Measurements from ENCODE around the gene RBMS3.

RBMS3 gene

GRCh38 chr3:29452934-29453283 lies 172.0 kb downstream of the RBMS3 start:
- no peak overlapping the region for H3K4me3 ChIP-seq (replicated peaks; ENCODE audit: low read depth, low read length)

GRCh38 chr3:29453284-29454001 lies 172.6 kb downstream of the RBMS3 start:
- TF ChIP-seq, protein P1, sequence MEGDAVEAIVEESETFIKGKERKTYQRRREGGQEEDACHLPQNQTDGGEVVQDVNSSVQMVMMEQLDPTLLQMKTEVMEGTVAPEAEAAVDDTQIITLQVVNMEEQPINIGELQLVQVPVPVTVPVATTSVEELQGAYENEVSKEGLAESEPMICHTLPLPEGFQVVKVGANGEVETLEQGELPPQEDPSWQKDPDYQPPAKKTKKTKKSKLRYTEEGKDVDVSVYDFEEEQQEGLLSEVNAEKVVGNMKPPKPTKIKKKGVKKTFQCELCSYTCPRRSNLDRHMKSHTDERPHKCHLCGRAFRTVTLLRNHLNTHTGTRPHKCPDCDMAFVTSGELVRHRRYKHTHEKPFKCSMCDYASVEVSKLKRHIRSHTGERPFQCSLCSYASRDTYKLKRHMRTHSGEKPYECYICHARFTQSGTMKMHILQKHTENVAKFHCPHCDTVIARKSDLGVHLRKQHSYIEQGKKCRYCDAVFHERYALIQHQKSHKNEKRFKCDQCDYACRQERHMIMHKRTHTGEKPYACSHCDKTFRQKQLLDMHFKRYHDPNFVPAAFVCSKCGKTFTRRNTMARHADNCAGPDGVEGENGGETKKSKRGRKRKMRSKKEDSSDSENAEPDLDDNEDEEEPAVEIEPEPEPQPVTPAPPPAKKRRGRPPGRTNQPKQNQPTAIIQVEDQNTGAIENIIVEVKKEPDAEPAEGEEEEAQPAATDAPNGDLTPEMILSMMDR (IDR thresholded peaks at IDR 0.05; ENCODE audit: insufficient read depth, low read length, poor library complexity, severe bottlenecking) = no peak
- DNase-seq (ENCODE audit: extremely low read depth, insufficient read length) = no peak
- H3K27me3 ChIP-seq (replicated peaks; ENCODE audit: control insufficient read depth, insufficient read depth, low read length) = no peaks in the 10 kb centered on the region
- no peak overlapping the region for H3K4me3 ChIP-seq (replicated peaks; ENCODE audit: low read depth, low read length)
- H3K36me3 ChIP-seq (ENCODE audit: control insufficient read depth, insufficient read depth, low read length) = no peaks in the 10 kb centered on the region

More at GRCh38 chr3:29452934-29453283, 172.0 kb downstream of the RBMS3 start:
- H3K27me3 ChIP-seq (replicated peaks; ENCODE audit: control insufficient read depth, insufficient read depth, low read length) = no peaks in the 10 kb centered on the region
- TF ChIP-seq, protein P1 (IDR thresholded peaks at IDR 0.05; ENCODE audit: insufficient read depth, low read length, poor library complexity, severe bottlenecking) = no peak
- no peak for DNase-seq (ENCODE audit: extremely low read depth, insufficient read length)
- no peaks in the 10 kb centered on the region for H3K36me3 ChIP-seq (ENCODE audit: control insufficient read depth, insufficient read depth, low read length)

DNA sequence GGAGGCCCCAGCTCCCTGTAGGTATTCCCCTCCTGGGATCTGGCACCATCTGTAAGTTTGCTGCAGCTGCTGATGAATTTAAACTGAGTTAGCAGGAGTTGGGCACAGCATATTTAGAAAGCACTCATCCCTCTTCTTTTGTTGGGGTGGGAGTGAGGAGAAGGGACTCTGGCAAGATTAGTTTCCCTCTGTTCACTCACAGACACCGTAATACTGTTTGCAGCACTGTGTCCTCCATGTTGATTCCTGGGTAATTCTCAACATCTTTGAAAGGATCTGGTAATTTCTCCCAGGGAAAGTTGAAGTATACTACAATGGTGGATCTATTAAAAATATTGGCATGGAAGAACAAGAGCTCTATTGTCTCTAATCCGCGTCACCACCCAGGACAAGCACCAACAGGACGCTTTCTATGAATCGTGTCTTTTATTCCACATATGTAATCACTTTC lies 173.3 kb downstream of the RBMS3 start:
- no peak for DNase-seq (ENCODE audit: extremely low read depth, insufficient read length)
- TF ChIP-seq, protein P1 (IDR thresholded peaks at IDR 0.05; ENCODE audit: insufficient read depth, low read length, poor library complexity, severe bottlenecking) = no peak
- Histone ChIP-seq H3K36me3 (ENCODE audit: control insufficient read depth, insufficient read depth, low read length) (no peaks in the 10 kb centered on the region), H3K27me3 (replicated peaks; ENCODE audit: control insufficient read depth, insufficient read depth, low read length) (no peaks in the 10 kb centered on the region), H3K4me3 (replicated peaks; ENCODE audit: low read depth, low read length) (no peak overlapping the region)

DNA sequence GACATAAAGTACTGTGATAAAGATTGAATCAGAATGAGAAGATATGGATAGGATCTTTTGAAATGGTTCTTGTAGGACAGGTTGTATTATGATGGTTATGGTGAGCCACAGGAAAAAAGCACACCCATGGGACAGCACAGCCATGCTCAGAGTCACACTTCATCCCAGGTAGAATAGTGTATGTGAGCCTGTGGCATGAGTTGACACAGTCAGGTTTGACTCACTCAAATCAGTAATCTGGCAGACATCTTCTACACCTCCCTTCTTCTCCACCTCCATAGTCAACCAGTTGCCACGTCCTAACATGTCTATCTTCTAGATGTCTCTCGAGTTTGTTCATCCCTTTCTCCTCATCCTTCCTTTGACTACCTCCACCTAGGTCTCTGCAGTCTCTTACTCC lies 176.0 kb downstream of the RBMS3 start:
- H3K4me3 ChIP-seq (replicated peaks; ENCODE audit: low read depth, low read length) = no peak overlapping the region
- TF ChIP-seq, protein P1 (IDR thresholded peaks at IDR 0.05; ENCODE audit: insufficient read depth, low read length, poor library complexity, severe bottlenecking) = no peak
- no peaks in the 10 kb centered on the region for H3K27me3 ChIP-seq (replicated peaks; ENCODE audit: control insufficient read depth, insufficient read depth, low read length)
- DNase-seq (ENCODE audit: extremely low read depth, insufficient read length) = no peak
- H3K36me3 ChIP-seq (ENCODE audit: control insufficient read depth, insufficient read depth, low read length) = no peaks in the 10 kb centered on the region

DNA sequence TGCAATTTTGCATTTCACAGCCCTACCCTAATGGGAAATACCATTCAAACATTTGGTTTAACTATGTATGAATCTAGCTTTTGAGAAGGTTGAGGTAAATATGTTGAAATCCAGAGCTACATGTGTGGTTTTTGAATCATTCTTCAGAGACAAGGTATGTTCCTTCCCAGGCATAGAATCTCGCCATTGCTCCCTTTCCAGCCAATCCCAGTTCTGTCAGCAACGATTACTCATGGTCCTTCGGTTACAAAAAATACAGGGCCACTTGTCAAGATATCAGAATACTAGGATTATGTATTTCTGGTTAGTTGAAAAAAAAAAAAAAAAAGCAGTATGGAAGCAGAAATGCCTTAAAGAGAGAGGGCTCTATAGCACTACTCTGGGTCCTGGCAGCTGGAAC lies 182.4 kb downstream of the RBMS3 start:
- Histone ChIP-seq H3K27me3 (replicated peaks; ENCODE audit: control insufficient read depth, insufficient read depth, low read length) (no peaks in the 10 kb centered on the region), H3K36me3 (ENCODE audit: control insufficient read depth, insufficient read depth, low read length) (no peaks in the 10 kb centered on the region), H3K4me3 (replicated peaks; ENCODE audit: low read depth, low read length) (no peak overlapping the region)
- DNase-seq (ENCODE audit: extremely low read depth, insufficient read length) = no peak
- TF ChIP-seq, protein P1 (IDR thresholded peaks at IDR 0.05; ENCODE audit: insufficient read depth, low read length, poor library complexity, severe bottlenecking) = no peak
